ENCODE data around the gene NFIC.

The NFIC gene

GRCh38 chr19:3515891-3516422, 149.6 kb downstream of the NFIC start:
- no peak overlapping the region for H3K4me3 ChIP-seq (replicated peaks; ENCODE audit: low read depth, low read length)
- DNase-seq (ENCODE audit: low read depth), result peak; percentile 22
- no peak for TF ChIP-seq CTCF (IDR thresholded peaks at IDR 0.05; ENCODE audit: low read length, missing control alignments)

GRCh38 chr19:3516675-3517207, 150.4 kb downstream of the NFIC start:
- no peak for DNase-seq (ENCODE audit: low read depth)
- TF ChIP-seq CTCF (IDR thresholded peaks at IDR 0.05; ENCODE audit: low read length, missing control alignments), result no peak
- no peak overlapping the region for H3K4me3 ChIP-seq (replicated peaks; ENCODE audit: low read depth, low read length)

- DNase-seq (ENCODE audit: low read depth), result no peak
- no peak for TF ChIP-seq CTCF (IDR thresholded peaks at IDR 0.05; ENCODE audit: low read length, missing control alignments)
These were observed 151.3 kb downstream of the NFIC start for GRCh38 chr19:3517638-3518037.

GRCh38 chr19:3518255-3518654, 151.9 kb downstream of the NFIC start:
- no peak overlapping the region for H3K4me3 ChIP-seq (replicated peaks; ENCODE audit: low read depth, low read length)
- TF ChIP-seq CTCF (IDR thresholded peaks at IDR 0.05; ENCODE audit: low read length, missing control alignments), result no peak
- DNase-seq (ENCODE audit: low read depth), result no peak

More at GRCh38 chr19:3517638-3518037, 151.3 kb downstream of the NFIC start:
- H3K4me3 ChIP-seq (replicated peaks; ENCODE audit: low read depth, low read length), result no peak overlapping the region

GRCh38 chr19:3518659-3519058, 152.3 kb downstream of the NFIC start:
- H3K4me3 ChIP-seq (replicated peaks; ENCODE audit: low read depth, low read length), result no peak overlapping the region
- TF ChIP-seq CTCF (IDR thresholded peaks at IDR 0.05; ENCODE audit: low read length, missing control alignments), result no peak
- DNase-seq (ENCODE audit: low read depth), result no peak

Measured in fibroblast of pulmonary artery (primary cell).